IPS-18c (cell line): ENCODE data around the gene GAB1.

ENCODE experiments used
- H3K4me3 ChIP-seq: 2 replicates; pipeline ENCODE4 v1.7.0; 2013; ENCODE audit warnings: low read depth, mild to moderate bottlenecking, low read length, moderate library complexity; ENCODE audit not compliant: insufficient read depth
- H3K9me3 ChIP-seq: one replicate; pipeline ENCODE4 v1.6.1; 2013; ENCODE audit warnings: mild to moderate bottlenecking, low read length, moderate library complexity; ENCODE audit not compliant: control insufficient read depth, insufficient read depth

Gene GAB1

DNA sequence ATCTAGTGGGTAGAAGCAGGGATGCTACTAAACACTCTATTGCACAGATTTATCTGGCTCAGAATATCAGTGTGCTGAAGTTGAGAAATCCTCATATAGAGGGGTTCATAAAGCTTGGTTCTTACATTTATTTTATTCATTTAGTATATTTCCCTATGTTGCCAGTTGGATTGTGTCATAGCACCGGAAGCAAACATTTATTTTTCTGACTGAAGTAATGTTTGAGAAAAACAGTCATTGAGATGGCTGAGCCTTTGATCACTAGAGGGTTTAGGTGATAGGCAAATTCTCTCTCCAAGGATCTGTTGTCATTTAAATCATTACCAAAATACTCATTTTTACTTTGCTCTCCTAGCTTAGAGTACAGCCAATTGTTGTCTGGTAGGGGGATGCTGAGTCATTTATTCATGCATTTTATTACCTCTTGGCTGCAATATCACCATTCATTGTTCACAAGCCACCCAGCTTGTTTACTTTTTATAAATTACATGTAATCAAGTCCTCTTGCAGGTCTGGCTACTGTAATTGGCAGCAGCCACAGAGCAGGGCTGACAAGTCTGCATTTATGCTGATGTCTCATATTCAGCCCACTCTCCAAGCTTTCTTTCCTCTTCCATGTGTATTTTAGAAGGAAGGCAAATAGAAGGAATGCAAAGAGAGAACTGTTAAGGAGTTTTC lies 15.2 kb downstream of the GAB1 start:
- H3K4me3 ChIP-seq = no peak overlapping the region
- no peaks in the 10 kb centered on the region for H3K9me3 ChIP-seq

DNA sequence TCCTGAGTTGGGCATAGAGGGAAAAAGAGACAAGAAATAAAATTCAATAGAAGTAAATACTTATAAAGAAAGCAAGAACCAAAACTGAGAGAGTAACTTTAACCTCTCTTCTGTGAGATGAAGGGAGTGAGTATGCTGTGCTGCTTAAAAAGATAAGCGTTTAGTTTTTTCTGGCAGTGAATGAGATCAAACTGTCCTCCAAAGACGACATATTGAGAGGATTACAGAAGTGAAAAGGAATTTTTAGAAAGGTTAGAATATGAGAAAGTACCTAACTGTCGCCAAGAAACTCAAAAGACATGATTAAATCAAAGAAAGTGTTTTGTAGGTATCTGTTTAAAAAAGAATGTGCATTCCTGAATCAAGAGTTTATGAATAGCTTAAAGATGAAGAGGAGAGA lies 16.0 kb downstream of the GAB1 start:
- no peak overlapping the region for H3K4me3 ChIP-seq
- no peaks in the 10 kb centered on the region for H3K9me3 ChIP-seq

- H3K4me3 ChIP-seq = no peak overlapping the region
Observed at GRCh38 chr4:143353797-143354196, 17.1 kb downstream of the GAB1 start.

GRCh38 chr4:143354990-143355389 lies 18.3 kb downstream of the GAB1 start:
- Histone ChIP-seq H3K4me3 (no peak overlapping the region), H3K9me3 (no peaks in the 10 kb centered on the region)

More at GRCh38 chr4:143353797-143354196, 17.1 kb downstream of the GAB1 start:
- H3K9me3 ChIP-seq = no peaks in the 10 kb centered on the region

DNA sequence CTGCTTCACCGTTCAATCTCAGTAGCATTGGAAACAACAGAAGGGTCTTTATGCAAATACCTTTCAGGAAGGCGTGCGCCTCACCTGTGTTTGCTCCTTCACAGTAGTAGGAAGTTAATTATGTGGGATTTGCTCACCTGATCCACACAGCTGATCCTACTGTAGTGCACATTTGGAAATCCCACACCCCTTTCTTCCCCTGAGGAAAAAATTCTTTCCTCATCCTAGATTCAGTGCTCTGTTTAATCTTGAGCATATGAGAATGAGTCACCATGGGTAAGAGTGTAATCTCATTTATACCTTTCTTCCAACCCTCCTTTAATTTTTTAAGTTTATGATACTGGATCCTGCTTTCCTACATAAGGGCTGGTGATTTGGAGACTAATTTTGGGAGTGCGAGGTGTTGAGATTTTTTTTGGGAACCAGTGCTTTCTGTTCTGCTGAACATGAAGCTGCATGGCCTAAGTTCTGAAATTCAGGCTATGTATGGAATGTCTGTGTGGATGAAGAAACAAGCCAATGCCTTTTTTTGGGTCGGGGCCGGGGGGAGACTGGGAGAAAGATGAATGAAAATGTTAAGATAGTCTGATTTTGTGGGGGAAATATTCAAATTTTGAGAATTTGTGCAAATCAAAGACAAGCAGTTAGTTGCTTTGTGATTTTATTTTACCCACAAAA lies 19.0 kb downstream of the GAB1 start:
- H3K9me3 ChIP-seq = no peaks in the 10 kb centered on the region
- no peak overlapping the region for H3K4me3 ChIP-seq

- Histone ChIP-seq H3K9me3 (no peaks in the 10 kb centered on the region), H3K4me3 (no peak overlapping the region)
Observed at GRCh38 chr4:143356493-143356892, 19.8 kb downstream of the GAB1 start.

DNA sequence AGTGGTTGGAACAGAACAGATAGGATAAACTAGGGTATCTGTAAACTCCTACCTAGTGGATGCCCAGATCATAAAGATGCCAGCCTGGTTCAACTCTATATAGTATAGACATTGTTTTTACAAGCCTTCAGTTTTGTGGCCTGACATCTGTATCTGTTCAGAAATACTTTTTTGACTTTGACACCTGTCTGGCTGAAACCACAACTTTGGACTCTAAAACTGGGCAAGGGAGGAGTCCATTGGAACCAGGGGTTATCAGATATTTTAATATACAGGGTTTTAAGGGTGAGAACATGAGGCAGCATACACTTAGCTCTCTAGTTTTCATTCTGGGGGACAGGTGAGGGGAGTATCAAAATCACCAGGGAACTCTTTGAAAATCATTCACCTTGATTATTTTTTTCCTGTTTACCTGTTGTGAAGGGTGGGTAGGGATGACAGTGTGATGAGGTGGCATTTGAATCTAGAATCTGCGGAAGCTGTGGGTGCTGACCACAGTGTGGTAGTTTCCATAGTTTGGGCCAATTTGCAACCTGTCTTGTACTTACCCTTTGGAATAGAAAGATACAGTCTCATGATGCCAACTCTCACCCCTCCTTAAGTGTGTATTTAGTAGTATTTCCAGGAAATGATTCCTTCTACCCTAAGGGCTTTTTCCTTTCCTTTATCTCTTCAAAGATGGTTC lies 20.6 kb downstream of the GAB1 start:
- Histone ChIP-seq H3K4me3 (no peak overlapping the region), H3K9me3 (no peaks in the 10 kb centered on the region)

GRCh38 chr4:143358419-143358818 lies 21.7 kb downstream of the GAB1 start:
- no peaks in the 10 kb centered on the region for H3K9me3 ChIP-seq
- H3K4me3 ChIP-seq = no peak overlapping the region

GRCh38 chr4:143358923-143359643 lies 22.4 kb downstream of the GAB1 start:
- H3K4me3 ChIP-seq = no peak overlapping the region
- H3K9me3 ChIP-seq = no peaks in the 10 kb centered on the region

DNA sequence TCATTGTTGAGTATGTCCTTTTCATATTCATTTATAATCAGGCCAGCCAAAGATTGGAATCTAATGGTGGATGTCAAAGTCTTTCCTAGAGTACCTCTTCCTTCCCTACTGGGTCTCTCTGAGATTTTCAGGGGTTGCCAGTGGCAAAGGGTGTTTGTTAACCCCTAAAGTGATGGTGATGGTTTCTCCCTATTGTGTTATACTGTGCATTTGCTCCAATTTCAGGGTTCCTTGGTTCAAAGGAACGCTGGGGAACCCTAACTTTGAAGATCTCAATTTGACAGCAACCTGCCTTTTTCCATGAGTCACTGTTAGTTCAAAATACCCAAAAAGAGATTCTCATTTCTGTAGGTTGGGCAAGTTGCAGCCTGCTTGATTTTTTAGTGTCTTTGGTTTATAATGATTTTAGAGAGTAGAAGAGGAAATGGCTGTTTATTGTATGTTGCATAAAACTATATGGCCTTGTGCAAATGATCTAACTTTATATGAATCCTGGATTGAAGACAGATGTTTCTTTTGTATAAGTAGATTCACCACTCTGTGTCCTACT lies 23.0 kb downstream of the GAB1 start:
- H3K9me3 ChIP-seq = no peaks in the 10 kb centered on the region
- H3K4me3 ChIP-seq = no peak overlapping the region

DNA sequence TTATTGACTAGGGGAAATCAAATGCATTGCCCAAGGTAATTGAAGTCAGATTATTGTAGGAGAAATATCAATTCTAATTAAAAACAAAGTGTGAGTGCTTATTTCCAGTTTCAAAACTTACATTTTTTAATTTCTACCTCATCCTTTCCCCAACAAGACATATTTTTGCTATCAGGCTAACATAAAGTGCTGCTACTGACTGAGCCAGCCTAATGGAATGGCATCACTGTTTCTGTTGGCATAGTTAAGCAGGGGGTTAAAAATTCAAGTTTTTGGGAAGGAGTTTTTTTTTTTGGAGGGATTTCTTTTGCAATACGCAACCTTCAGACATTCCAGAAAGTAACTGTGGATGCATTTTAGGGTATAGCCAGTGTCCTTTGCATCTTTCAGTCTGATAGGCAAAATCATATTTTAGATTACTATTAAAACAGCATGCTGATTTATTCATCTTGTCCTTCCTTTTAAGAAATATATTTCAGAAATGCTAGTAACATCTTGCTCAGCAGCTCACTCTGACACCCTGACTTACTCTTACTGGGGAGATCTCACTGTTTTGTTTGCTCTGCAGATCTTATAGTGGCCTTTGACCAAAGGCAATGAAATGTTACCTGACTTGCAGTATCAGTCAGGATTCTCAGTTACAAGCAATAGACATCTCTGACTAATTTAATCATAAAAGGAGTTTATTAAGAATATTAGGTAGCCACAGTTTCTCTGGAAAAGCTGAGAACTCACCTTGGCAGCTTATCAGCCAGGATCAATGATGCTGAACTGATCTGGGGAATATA lies 24.4 kb downstream of the GAB1 start:
- no peak overlapping the region for H3K4me3 ChIP-seq
- no peaks in the 10 kb centered on the region for H3K9me3 ChIP-seq

GRCh38 chr4:143362349-143363046 lies 25.8 kb downstream of the GAB1 start:
- H3K4me3 ChIP-seq = no peak overlapping the region
- H3K9me3 ChIP-seq = peaks cover 2% of the 10 kb centered on the region

GRCh38 chr4:143363332-143363731 lies 26.7 kb downstream of the GAB1 start:
- Histone ChIP-seq H3K9me3 (peaks cover 2% of the 10 kb centered on the region), H3K4me3 (no peak overlapping the region)

- no peak overlapping the region for H3K4me3 ChIP-seq
- H3K9me3 ChIP-seq = peaks cover 2% of the 10 kb centered on the region
Observed at GRCh38 chr4:143364063-143364462, 27.4 kb downstream of the GAB1 start.

DNA sequence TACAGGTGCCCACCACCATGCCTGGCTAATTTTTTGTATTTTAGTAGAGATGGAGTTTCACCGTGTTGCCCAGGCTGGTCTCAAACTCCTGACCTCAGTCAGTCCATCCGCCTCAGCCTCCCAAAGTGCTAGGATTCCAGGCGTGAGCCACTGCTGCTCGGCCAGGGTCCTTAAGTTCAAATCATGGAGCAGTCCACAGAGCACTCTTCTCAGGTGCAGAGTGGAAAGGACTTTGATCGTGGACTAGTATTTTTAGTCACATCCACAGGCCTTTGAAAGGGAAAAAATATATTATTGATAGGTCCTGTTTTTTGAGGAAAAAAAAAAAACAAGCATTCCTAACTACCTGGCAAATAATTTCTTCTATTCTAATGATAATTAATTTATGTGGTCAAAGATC lies 31.2 kb downstream of the GAB1 start:
- H3K4me3 ChIP-seq = no peak overlapping the region

DNA sequence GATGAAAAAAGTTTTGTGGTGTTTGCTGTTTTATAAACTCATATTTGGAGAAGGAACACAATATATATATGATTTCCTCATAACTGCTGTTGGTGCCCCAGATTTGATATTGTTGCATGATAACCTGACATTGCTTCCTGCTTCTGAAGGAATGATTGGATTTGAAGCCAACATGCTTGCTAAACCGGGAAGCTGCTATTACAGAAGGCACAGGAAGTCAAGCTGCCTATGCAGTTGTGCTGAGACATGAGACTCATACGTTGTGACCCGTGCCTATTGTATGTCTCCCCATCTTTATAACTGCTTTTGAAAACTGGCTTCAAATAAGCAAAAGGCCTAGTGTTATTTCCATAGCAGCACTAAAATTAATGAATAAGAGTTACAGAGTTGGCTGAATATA lies 32.9 kb downstream of the GAB1 start:
- Histone ChIP-seq H3K9me3 (peaks cover 2% of the 10 kb centered on the region), H3K4me3 (no peak overlapping the region)

More for the DNA sequence above, 31.2 kb downstream of the GAB1 start:
- H3K9me3 ChIP-seq = peaks cover 2% of the 10 kb centered on the region
